WI38 (cell line): ENCODE results near the gene LRP11.
A peak's percentile ranks its signal among the peaks of the same experiment; 100 is the strongest.

ENCODE experiments used
- H3K4me3 ChIP-seq: 2 replicates; pipeline ENCODE4 v1.5.1; 2011; ENCODE audit warnings: low read depth, mild to moderate bottlenecking, control low read depth, low read length
- CTCF ChIP-seq: IDR thresholded peaks from 2 replicates; pipeline ENCODE4 v1.5.1; 2012; ENCODE audit warnings: low read depth, mild to moderate bottlenecking, control low read depth, low read length

Gene LRP11

GRCh38 chr6:149830731-149831307, 33.3 kb downstream of the LRP11 start:
- TF ChIP-seq CTCF = no peak
- H3K4me3 ChIP-seq = peak overlapping the region; percentile 35

GRCh38 chr6:149825292-149825691, 38.9 kb downstream of the LRP11 start:
- H3K4me3 ChIP-seq = no peak overlapping the region
- no peak for TF ChIP-seq CTCF

GRCh38 chr6:149823013-149823412, 41.1 kb downstream of the LRP11 start:
- no peak overlapping the region for H3K4me3 ChIP-seq
- TF ChIP-seq CTCF = no peak

- no peak for TF ChIP-seq CTCF
- H3K4me3 ChIP-seq = no peak overlapping the region
These were observed 42.7 kb downstream of the LRP11 start for GRCh38 chr6:149821492-149821891.

GRCh38 chr6:149820506-149820905, 43.7 kb downstream of the LRP11 start:
- H3K4me3 ChIP-seq = no peak overlapping the region
- TF ChIP-seq CTCF = no peak

GRCh38 chr6:149815788-149816187, 48.4 kb downstream of the LRP11 start:
- H3K4me3 ChIP-seq = no peak overlapping the region
- no peak for TF ChIP-seq CTCF

- no peak overlapping the region for H3K4me3 ChIP-seq
- TF ChIP-seq CTCF = no peak
These were observed 50.8 kb downstream of the LRP11 start for GRCh38 chr6:149813351-149813750.
